Measurements from ENCODE around the gene LDLRAD4. TPM values are rescaled to one million over a fixed set of nuclear protein-coding genes. Genes with fewer than 3 reads are reported as not detected.
A peak's percentile ranks its signal among the peaks of the same experiment; 100 is the strongest.

LDLRAD4 gene
- total and polyA plus RNA-seq, 12 donors: 3.9 to 64.5 (median 36.0) TPM

- no peaks in the 10 kb centered on the region for H3K27me3 ChIP-seq
- H3K36me3 ChIP-seq (replicated peaks in 1 of 2): no peaks in the 10 kb centered on the region
- H3K27ac ChIP-seq: no peak overlapping the region
- H3K4me1 ChIP-seq (replicated peaks in 1 of 2): no peaks in the 10 kb centered on the region
- H3K9me3 ChIP-seq (replicated peaks in 1 of 3): peaks cover 0 to 4% (median 0%) of the 10 kb centered on the region in 3 donors
- DNase-seq: peak in 1 of 7 donors; percentile 40
- intact Hi-C loops (cut with DNase I): no loop called here
- TF ChIP-seq CTCF (IDR thresholded peaks at IDR 0.05) (no peak), POLR2A (IDR thresholded peaks at IDR 0.05) (no peak)
- no peak overlapping the region for H3K4me3 ChIP-seq
- 91 to 100% (median 97%) methylated on average over 3 to 10 of the region's 10 CpGs for WGBS, 4 donors
Observed at GRCh38 chr18:13311193-13311592, 92.6 kb downstream of the LDLRAD4 start.

DNA sequence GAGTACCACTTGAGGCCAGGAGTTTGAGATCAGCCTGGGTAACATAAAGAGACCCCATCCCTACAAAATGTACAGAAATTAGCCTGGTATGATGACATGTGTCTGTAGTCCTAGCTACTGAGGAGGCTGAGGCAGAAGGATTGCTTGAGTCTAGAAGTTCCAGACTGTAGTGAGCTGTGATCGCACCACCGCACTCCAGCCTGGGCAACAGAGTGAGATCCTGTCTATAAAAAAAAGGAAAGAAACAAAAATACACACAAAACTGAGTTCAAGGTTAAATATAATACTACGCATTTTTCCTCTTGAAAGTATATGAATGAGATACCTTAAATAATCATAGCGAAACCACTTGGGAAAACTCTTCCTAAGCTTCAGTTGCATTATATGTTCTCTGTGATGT, 94.0 kb downstream of the LDLRAD4 start:
- peak in 1 of 7 donors; percentile 24 for DNase-seq
- H3K9me3 ChIP-seq (replicated peaks in 1 of 3): peaks cover 0 to 7% (median 0%) of the 10 kb centered on the region in 3 donors
- H3K27ac ChIP-seq: no peak overlapping the region
- no peaks in the 10 kb centered on the region for H3K27me3 ChIP-seq
- intact Hi-C loops (cut with DNase I): no loop called here
- H3K4me1 ChIP-seq (replicated peaks in 1 of 2): no peaks in the 10 kb centered on the region
- no peak overlapping the region for H3K4me3 ChIP-seq
- no peak for TF ChIP-seq POLR2A (IDR thresholded peaks at IDR 0.05)
- TF ChIP-seq CTCF (IDR thresholded peaks at IDR 0.05): no peak
- no peaks in the 10 kb centered on the region for H3K36me3 ChIP-seq (replicated peaks in 1 of 2)
- WGBS, 4 donors: 96 to 99% (median 98%) methylated on average over 4 of the region's 4 CpGs

GRCh38 chr18:13313006-13313686, 94.6 kb downstream of the LDLRAD4 start:
- peaks cover 0 to 7% (median 0%) of the 10 kb centered on the region in 3 donors for H3K9me3 ChIP-seq (replicated peaks in 1 of 3)
- TF ChIP-seq POLR2A (IDR thresholded peaks at IDR 0.05): no peak
- TF ChIP-seq CTCF (IDR thresholded peaks at IDR 0.05): no peak
- no peak for DNase-seq
- H3K27me3 ChIP-seq: no peaks in the 10 kb centered on the region
- intact Hi-C loops (cut with DNase I): no loop called here
- no peaks in the 10 kb centered on the region for H3K36me3 ChIP-seq (replicated peaks in 1 of 2)
- H3K4me3 ChIP-seq: no peak overlapping the region
- H3K4me1 ChIP-seq (replicated peaks in 1 of 2): no peaks in the 10 kb centered on the region
- 78 to 83% (median 82%) methylated on average over 19 of the region's 19 CpGs for WGBS, 4 donors
- H3K27ac ChIP-seq: no peak overlapping the region

DNA sequence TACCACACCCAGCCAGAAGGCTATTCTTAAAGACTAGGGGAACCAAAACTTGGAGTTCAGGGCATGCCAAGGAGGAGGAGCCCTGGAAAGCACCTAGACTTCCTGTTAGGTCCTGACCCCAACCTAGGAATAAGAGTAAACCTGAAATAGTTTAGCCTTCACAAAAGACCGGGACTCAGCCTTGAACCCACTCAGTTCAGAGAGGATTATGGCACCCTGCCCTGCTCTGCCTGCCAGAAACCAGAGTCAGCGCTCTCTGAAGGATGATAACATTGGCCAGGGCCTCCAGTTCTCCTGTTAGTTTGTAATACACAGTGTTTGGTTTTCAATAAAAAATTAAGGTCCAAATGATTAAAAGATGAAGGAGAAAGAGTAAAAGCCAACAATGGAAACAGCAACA, 96.4 kb downstream of the LDLRAD4 start:
- WGBS, 4 donors: 51 to 74% (median 58%) methylated on average over 2 of the region's 2 CpGs
- peaks cover 0 to 12% of the 10 kb centered on the region in 2 donors for H3K4me1 ChIP-seq (replicated peaks in 1 of 2)
- TF ChIP-seq POLR2A (IDR thresholded peaks at IDR 0.05) (no peak), CTCF (IDR thresholded peaks at IDR 0.05) (no peak)
- intact Hi-C loops (cut with DNase I): no loop called here
- no peak overlapping the region for H3K27ac ChIP-seq
- H3K9me3 ChIP-seq (replicated peaks in 1 of 3): peaks cover 0 to 7% (median 0%) of the 10 kb centered on the region in 3 donors
- H3K27me3 ChIP-seq: no peaks in the 10 kb centered on the region
- H3K36me3 ChIP-seq (replicated peaks in 1 of 2): no peaks in the 10 kb centered on the region
- peak in 2 of 7 donors; percentile 35 to 50 for DNase-seq
- H3K4me3 ChIP-seq: no peak overlapping the region
